Measurements from ENCODE around the gene CGN. TPM values are rescaled to one million over a fixed set of nuclear protein-coding genes. Genes with fewer than 3 reads are reported as not detected.

CGN gene
- total and polyA plus RNA-seq, 2 of the 13 experiments (the other 11 are each of a cell fraction or from before 2014, with no cell fraction given), result 0.75 to 0.81 TPM

- TF ChIP-seq ZXDC (CRISPR knock-in tag; IDR thresholded peaks at IDR 0.05), result no peak
These were observed 34.1 kb upstream of the CGN start (continued) for GRCh38 chr1:151477066-151477465.

- ChIA-PET CTCF (ENCODE audit: low intra/inter-chr PET ratio, low total read pairs) (no interaction called here), POLR2A (no interaction called here)
- H3K4me3 ChIP-seq (replicated peaks in 1 of 3; ENCODE audit: insufficient read depth in 1 of 3, low read depth in 2 of 3, low read length in 3 of 3), result no peak overlapping the region
- FAIRE-seq (no peak), ATAC-seq (no peak), DNase-seq (ENCODE audit: low spot score) (no peak)
- no peak overlapping the region for H3K9ac ChIP-seq (ENCODE audit: insufficient read depth, low read depth, low read length)
- no peak overlapping the region for H3K4me2 ChIP-seq (ENCODE audit: low read depth, low read length)
- intact Hi-C loops (cut with micrococcal nuclease; ENCODE audit: unreplicated experiment) (no loop called here), in situ Hi-C loops (cut with HindIII; ENCODE audit: extremely low pct_ligation_motif_present, low pct_unique_long_range_greater_than_20kb) (no loop called here)
- TF ChIP-seq HOXA5 (CRISPR knock-in tag; IDR thresholded peaks at IDR 0.05), result no peak
- TF ChIP-seq EED (CRISPR knock-in tag; IDR thresholded peaks at IDR 0.05), result no peak
- no peak for TF ChIP-seq KLF9 (CRISPR knock-in tag; IDR thresholded peaks at IDR 0.05; ENCODE audit: low read depth)
- no peak for TF ChIP-seq MAF1 (CRISPR knock-in tag; IDR thresholded peaks at IDR 0.05; ENCODE audit: borderline replicate concordance)
- no peak for TF ChIP-seq KAT8 (CRISPR knock-in tag; IDR thresholded peaks at IDR 0.05)
- no peak for TF ChIP-seq THAP11 (CRISPR knock-in tag; IDR thresholded peaks at IDR 0.05)
- TF ChIP-seq FOXA1 (IDR thresholded peaks at IDR 0.05), result no peak
- no peak for TF ChIP-seq FOXA1 (CRISPR knock-in tag; IDR thresholded peaks at IDR 0.05)
- TF ChIP-seq POLR2AphosphoS5 (IDR thresholded peaks at IDR 0.05; ENCODE audit: low read depth, low read length), result no peak
- TF ChIP-seq NBN (conservative IDR thresholded peaks at IDR 0.05), result no peak
- no peak for TF ChIP-seq NFIC (IDR thresholded peaks at IDR 0.05; ENCODE audit: low read length)
- TF ChIP-seq YY1 (IDR thresholded peaks at IDR 0.05; ENCODE audit: insufficient read depth, insufficient replicate concordance, low read depth, low read length), result no peak
- TF ChIP-seq MAFF (IDR thresholded peaks at IDR 0.05; ENCODE audit: low read depth, low read length), result no peak
- no peak for TF ChIP-seq UBTF (CRISPR knock-in tag; IDR thresholded peaks at IDR 0.05)
- no peak for TF ChIP-seq CC2D1A (CRISPR knock-in tag; IDR thresholded peaks at IDR 0.05)
- TF ChIP-seq ZFP91 (CRISPR knock-in tag; IDR thresholded peaks at IDR 0.05; ENCODE audit: borderline replicate concordance), result no peak
- no peak for TF ChIP-seq PAF1 (CRISPR knock-in tag; IDR thresholded peaks at IDR 0.05)
- no peak for TF ChIP-seq NR2F1 (CRISPR knock-in tag; IDR thresholded peaks at IDR 0.05)
- no peaks in the 10 kb centered on the region; the same call in 1 of the 2 replicates for H3K9me3 ChIP-seq (ENCODE audit: low read length)
- no peak overlapping the region for H3K27ac ChIP-seq (ENCODE audit: extremely low read length, insufficient read depth, low read length)
- no peaks in the 10 kb centered on the region for H3K79me2 ChIP-seq (ENCODE audit: insufficient read depth, low read length)
- no peaks in the 10 kb centered on the region; a peak in 1 of 5 replicates for H3K27me3 ChIP-seq (ENCODE audit: control insufficient read depth in 1 of 2, insufficient read depth in 2 of 2, low read length in 2 of 2)
- no peak overlapping the region for H2AFZ ChIP-seq (ENCODE audit: low read length)
- no peaks in the 10 kb centered on the region for H4K20me1 ChIP-seq (ENCODE audit: insufficient read depth, low read length)
- H3K36me3 ChIP-seq (replicated peaks in 1 of 2; ENCODE audit: control insufficient read depth in 1 of 2, insufficient read depth in 2 of 2, low read length in 2 of 2), result no peaks in the 10 kb centered on the region
- 32% methylated on average over 1 of the region's 1 CpG for WGBS (ENCODE audit: low lambda C conversion rate)
- no TSS peak for BruUV-seq (replicated peaks)
- H3K4me1 ChIP-seq (ENCODE audit: insufficient read depth, low read length), result peaks cover 12% of the 10 kb centered on the region
These were observed 32.9 kb upstream of the CGN start for GRCh38 chr1:151478140-151478812.
